LHCN-M2 (cell line): ENCODE results near the gene MACF1. TPM values are rescaled to one million over a fixed set of nuclear protein-coding genes. Genes with fewer than 3 reads are reported as not detected.
A peak's percentile ranks its signal among the peaks of the same experiment; 100 is the strongest.

Experiments
- DNase-seq: peaks from one replicate; pipeline ENCODE4 v3.0.0-alpha.2; 2012; ENCODE audit warnings: low read depth
- total RNA-seq: library from RNA; depleted of rRNA; stranded (reverse); fragments of >200 nt; gene quantifications from 2 replicates; pipeline ENCODE4 v1.2.3, GENCODE V29; 2014

MACF1 gene
- total RNA-seq, 1 experiment from 2014 or later, result 366 TPM

DNA sequence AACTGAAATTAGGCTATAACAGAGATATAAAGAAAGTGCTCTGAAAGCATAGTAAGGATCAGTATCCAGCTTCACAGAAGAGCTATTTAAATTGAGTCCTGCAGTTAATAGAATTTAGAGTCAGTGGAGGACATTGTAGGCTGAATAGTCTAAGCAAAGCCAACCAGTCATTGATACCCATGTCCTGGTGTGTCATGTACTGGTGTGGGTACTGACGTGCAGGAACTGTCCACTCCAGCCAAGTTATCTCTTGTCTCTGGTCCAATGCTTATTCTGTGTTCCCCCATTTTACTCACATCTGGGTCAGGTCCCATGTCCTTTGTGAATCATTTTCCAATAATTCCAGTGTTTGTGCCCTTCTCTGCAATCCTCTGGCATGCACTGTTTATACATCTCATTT is 90.0 kb downstream of the MACF1 start:
- no peak for DNase-seq

DNA sequence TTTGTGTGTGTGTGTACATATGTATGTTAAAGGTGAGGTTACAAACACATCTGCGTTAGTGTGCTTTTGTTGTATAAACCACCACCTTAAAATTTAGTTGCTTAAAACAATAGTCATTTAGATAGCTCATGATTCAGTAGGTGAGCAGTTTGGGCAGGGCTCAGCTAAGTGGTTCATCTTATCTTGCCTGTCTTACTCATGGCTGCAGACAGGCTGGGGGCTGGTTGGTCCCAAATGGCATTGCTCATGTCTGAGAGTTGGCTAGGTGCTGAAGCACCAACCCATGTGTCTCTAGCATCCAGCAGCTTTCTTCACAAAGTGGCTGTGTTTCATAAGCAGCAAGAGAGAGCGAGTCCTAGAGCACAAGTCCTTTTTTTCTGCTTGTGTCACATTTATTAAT is 91.4 kb downstream of the MACF1 start:
- DNase-seq, result no peak

DNA sequence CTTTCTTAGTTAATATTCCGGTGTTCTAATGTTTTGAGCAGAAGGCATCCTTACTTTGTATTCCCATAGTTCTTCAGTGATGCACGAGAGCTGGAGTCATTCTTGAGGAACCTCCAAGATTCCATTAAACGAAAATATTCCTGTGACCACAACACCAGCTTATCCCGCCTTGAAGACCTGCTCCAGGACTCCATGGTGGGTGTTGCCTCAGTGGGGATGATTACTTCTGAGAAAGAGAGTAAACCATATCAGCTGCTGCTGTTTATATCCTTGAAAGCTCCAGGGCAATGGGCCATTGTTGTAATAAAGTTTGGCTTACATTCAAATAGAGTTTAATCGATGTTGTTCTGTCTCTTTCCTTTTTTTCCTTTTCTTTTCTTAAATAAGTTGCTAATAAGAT is 93.1 kb downstream of the MACF1 start:
- DNase-seq, result peak; percentile 29

DNA sequence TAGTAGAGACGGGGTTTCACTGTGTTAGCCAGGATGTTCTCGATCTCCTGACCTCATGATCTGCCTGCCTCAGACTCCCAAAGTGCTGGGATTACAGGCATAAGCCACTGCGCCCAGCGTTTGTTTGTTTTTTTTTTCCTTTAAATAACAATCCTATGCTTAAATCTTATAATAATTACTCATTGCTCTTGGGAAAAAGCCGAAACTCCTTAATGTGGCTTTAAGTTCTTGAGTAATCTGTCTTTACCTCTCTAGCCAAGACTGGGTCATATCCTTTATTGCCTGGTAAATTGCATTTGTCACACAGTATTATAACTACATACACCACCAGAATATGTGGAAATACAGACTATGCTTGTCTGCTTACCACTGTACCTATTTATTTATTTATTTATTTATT is 97.1 kb downstream of the MACF1 start:
- DNase-seq, result peak; percentile 79

DNA sequence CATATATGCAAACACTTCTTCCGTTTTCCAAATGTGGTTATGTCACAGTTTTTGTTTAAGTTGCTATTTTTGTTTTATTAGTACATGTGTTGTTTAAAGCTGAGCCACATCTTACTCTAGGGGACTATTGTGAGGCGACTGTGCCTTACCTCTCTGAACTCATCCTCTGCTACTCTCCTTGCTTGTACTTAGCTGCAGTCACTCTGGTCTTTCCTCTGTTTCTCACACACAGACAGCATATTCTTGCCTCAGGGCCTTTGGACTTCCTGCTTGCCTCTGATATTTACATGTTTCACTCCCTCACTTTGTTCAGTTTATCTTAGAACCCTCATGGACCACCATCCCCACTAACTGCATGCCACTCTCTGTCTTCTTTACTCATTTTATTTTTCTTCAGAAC is 101.1 kb downstream of the MACF1 start:
- DNase-seq, result no peak

DNA sequence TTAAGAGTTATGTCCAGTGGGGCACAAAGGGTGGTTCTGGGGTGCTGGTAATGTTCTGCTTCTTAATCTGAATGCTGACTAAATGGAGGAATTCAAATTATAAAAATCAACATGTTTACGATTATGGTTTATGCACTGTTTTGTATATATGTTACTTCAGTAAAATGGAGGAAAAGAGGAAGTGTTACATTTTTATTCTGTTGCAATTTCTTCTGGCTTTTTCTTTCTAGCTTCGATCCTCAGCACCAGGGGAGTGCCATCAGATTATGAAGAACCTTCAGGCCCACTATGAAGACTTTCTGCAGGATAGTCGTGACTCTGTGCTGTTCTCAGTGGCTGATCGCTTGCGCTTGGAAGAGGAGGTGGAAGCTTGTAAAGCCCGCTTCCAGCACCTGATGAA is 105.5 kb downstream of the MACF1 start:
- no peak for DNase-seq

DNA sequence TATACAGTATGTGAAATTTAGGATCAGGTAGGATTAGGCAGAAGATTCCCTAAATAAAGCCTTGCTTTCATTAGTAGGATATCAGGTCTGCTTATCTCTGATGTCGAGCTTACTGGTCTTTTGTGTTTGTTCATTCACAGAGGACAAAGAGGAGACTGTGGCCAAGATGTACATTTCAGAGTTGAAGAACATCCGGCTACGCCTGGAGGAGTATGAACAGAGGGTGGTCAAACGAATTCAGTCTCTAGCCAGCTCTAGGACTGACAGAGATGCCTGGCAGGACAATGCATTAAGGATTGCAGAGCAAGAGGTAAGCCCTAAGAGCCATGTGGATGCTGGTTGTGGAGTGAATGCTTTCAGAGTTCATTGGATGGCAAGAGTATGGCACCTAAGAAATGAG is 106.2 kb downstream of the MACF1 start:
- DNase-seq, result no peak

DNA sequence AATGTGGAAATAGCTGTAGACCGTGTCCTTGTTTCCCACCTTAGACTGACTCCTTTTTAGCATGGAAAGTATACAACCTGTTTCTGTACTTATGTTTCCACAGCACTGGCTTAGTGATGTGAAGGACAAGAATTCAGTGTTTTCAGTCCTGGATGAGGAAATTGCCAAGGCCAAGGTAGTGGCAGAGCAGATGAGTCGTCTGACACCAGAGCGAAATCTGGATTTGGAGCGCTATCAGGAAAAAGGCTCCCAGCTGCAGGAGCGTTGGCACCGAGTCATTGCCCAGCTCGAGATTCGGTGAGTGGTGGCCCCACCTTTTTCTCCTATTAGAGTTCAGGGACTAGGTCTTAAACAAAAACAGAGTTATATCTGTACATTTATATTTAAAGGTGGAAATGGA is 112.6 kb downstream of the MACF1 start:
- peak; percentile 9 for DNase-seq

DNA sequence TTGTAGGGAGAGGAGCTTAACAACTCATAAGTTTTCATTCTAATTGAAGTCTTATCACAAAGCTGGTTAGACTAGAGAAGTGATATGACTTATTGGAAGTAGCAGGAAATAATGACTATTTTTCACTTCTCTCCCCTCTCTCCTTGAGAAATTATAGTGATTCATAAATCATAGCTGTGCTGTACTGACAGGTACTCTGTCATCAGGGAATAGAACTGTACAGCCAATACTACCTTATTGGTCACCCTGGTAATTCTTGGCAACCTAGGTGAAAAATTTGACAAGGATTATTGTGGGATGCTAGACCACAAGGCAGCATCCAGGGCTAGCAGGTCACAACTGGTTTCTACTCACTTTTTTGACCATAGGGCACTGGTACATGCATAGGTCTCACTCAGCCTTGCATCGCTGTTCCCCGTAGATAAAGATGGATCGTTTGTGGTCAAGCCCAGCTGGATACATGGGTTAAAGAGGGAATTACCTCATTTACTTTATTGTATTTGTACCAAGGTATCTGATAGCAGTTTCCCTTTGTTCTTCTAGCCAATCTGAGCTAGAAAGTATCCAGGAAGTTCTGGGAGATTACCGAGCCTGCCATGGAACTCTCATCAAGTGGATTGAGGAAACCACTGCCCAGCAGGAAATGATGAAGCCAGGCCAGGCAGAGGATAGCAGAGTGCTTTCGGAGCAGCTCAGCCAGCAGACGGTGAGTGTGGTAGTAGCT is 113.6 kb downstream of the MACF1 start:
- no peak for DNase-seq

DNA sequence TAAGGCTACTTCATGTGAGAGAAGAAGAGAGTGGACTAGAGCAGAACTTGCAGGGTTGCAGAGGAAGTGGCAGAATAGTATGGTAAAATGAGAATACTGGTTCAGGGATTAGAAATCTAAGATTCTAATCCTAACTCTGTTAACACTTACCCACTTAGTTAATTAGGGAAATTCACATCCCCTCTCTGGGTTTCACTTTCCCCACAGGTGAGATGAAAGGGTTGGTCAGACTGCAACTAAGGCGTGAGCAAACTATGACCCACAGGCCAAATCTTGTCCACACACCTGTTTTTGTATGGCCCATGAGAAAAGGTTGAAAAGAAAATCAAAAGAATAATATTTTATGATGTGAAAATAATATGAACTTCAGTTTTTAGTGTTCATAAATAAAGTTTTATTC is 117.5 kb downstream of the MACF1 start:
- DNase-seq, result no peak

DNA sequence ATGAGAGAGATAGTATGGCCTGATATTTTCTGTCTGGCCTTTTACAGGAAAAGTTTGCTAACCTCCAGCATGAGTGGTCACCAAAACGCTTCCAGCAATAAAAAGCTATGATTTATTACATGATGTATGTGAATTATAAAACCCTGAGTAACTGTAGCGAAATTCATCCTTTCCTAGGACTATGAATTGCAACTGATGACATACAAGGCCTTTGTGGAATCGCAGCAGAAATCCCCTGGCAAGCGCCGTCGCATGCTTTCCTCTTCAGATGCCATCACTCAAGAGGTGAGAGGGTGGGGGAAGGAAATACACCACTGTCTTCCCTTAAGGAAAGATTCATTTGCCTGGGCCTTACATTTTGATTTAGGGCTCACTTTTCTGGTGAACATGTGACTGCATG is 117.9 kb downstream of the MACF1 start:
- DNase-seq, result no peak

DNA sequence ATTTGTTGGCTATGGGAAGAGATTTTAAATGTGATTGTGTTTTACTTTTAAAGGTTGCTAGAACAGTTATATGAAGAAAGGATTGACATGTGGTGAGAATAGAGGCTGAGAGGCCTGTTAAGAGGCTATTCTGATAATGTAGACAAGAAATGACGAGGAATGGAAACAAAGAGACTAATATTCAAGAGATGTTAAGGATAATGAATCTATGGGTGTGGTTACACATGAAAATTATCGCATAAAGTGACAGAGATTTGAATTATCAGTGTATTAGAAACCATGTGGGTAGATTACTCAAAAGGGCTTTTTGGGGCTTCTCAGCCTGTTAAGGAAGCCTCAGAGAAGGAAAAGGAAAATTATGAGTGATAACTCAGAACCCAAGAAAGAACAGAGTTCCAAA is 120.4 kb downstream of the MACF1 start:
- DNase-seq, result no peak

DNA sequence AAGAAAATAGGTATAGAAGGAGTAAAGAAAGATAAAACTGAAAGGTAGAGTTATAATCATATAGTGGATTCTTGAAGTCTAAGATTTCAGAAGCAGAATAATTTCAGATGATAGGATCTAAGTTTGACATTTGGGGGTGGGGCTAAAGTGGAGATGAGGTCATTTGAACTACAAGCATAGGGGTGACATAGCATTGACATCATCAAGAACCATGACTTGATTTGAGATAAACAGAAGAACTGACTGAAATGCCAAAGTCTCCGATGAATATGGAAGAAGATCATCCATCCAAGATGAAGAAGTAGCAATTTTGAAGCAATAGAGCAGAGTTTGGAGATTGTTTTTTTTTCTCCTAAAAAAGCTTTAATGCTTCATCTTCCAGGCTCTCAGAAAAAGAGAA is 122.3 kb downstream of the MACF1 start:
- peak; percentile 15 for DNase-seq

DNA sequence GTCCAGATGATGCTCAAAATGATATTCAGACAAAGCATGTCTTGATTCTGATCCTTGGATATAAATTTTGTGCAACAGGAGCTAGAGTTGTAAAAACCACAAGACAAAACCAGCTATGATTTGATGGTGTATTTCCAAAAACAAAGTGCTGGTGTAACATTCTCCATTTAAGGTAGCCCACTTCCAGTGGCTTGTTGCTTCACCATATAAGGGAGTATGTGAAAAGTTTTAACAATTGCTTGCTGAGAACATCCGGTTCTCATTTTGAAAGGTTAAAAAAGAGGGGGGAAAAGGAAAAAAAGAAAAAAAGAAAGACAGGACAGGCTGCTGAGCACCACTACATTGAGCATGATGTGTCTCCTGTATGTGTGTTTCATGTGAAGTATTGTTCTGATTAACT is 123.6 kb downstream of the MACF1 start:
- DNase-seq, result no peak

DNA sequence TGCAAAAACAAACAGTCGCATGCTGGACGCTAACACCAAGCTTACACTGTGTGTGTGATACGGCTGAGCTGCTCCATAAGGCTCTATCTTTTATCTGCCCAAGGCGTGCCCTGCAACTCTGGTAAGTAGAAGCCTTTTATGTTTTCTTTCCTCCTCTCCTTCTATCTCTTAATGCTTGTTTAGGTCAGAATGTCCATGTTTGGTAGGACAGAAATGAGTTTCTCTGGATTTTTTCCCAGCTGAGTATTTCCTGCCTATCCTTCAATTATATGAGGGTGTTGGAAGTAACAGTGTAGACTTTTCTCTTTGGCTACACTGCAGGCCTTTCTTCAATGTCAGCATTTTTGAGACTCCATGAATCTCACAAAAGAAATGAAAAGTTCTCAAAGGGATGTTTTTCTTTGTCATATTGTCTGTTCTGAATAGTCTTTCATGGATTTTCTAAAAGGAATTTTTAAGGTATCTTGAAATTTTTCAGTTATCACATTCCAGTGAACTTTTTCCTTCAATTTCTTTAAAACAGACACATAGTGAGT is 124.2 kb downstream of the MACF1 start:
- DNase-seq, result no peak

DNA sequence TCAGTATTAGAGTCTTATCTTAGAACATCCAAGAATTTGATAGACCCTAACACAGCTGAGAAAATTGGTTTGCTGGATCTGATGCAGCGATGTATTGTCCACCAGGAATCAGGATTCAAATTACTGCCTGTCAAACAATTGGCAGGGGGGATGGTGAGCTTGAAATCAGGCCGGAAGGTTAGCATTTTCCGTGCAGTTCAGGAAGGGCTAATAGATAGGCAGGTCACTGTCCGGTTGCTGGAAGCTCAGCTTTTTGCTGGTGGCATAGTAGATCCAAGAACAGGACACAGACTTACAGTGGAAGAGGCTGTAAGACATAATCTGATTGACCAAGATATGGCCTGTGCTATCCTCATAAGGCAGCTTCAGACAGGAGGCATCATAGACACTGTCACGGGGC is 127.2 kb downstream of the MACF1 start:
- DNase-seq, result no peak

DNA sequence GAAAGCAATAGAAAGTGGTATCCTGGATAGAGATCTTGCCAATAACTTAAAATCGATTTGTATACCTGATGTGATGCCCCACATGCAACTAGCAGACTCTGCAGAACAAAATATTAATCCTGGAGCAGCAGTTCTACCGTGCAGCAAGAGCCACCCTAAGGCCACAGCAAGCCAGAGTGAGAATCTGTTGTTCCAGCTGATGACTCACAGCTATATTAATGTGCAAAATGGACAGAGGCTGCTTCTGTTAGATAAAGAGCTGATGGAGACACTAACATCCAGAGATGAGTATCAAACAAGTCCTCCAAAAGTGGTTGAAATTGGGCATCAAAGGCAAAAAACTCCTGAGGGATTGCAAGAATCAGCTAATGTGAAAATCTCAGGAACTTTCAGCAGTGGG is 127.8 kb downstream of the MACF1 start:
- peak; percentile 31 for DNase-seq

DNA sequence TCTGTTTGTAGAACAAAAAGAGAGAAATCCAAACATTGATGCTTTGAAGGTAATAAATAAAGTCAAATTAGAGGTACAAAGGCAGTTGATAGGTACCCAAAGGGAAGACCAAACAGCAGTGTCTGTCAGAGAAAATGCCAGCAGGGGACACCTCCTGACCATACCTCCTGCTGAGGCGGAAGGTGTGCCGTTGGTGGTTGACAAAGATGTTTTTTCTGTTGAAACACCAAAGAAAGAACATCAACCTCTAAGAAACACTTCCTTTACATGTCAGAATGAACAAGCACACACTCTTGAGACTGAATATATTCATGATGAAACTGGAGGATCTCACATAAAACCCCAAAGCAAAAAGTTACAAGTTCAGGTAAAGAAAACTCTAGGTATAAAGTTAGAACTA is 128.3 kb downstream of the MACF1 start:
- DNase-seq, result no peak

DNA sequence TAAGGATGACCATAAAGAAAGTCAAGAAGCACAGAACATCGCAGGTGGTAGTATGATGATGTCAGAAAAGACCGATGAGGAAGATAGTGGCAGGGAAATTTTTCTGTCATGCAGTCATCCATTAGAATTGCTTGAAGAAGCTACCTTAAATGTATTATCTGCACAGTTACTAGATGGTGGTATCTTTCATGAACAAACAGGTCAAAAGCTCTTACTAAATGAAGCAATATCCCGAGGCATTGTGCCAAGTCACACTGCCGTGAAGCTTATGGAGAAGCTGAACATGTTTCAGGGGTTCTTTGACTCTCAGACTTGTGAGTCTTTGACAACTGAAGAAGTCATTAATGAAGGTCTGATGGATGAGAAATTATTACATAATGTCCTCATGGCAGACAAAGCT is 128.8 kb downstream of the MACF1 start:
- no peak for DNase-seq

DNA sequence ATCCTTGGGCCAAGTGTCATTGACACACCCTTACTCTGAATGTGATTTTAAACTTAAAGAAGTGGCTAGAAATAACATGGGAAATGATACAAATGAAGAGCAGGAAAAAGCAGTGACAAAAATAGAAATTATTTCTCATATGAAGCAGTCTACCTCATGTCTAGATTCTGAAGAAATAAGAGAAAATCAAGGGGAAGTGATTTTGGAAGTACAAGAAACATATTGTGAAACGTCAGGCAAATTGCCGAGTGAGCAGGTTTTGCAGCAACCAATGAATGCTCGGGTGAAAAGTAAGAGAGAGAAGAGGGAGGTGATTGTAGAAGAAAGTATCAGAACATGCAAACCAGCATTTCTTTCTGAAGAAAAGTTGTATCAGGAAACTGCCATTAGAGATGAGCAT is 130.7 kb downstream of the MACF1 start:
- no peak for DNase-seq

DNA sequence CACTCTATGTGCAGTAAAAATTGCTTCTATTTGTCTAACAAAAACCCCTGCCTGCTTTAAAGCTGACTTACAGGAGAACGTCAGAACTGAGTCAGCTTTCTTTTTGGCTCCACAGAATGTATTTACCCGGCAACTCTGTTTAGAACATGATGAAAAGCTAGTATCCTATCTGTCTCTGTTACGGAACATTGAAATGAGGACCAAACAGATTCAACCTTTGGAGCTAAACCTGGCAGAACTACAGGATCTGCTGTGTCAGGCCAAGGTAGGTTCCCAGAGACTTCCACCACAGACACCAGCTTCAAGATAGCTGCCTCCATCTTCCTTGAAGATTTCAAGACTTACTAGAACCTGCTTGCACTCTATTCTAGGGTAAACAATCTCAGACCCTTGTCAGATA is 132.6 kb downstream of the MACF1 start:
- no peak for DNase-seq

DNA sequence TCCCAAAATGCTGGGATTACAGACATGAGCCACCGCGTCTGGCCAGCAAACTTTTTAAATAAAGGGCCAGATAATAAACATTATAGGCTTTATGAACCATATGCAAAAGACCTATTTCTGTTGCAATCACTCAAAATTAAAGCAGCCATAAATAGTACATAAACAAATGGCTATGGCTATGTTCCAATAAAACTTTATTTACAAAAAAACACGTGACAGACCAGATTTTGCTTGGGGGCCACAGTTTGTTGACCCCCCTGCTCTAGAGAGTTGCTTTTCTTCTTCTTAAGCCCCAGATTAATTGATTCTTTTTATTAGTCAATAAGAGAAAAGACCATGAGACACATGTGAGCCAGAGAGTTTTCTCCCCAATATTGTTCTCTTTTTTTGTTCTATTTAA is 138.3 kb downstream of the MACF1 start:
- no peak for DNase-seq

DNA sequence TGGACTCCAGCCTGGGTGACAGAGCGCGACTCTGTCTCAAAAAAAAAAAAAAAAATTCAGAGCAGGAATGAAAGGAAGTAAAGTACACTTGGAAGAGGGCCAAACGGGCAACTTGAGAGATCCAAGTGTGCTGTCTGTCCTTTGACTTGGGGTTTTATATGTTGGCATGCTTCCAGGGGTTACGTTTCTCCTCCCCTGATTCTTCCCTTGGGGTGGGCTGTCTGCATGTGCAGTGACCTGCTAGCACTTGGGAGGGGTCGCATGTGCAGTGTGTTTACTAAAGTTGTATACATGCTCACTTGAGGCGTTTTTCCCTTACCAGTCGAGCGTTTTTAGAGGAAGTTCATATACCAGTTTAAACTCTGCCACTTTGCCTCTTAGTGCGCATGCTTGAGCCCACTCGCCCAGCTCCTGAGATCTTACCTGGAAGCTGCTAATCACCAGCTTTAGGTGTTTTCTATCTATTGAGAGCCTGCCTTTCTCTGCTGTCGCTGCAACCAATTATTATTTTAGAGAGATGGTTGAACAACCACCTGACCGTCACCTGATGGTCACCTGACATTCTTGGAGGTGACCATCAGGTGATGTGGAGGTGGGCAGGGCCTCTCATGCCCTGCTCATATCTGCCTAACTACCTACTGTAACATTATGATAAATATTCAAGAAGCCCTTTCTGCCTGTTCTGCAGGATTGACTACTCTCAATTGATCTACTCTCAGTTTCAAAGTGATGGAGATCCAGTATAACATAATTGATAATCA is 140.1 kb downstream of the MACF1 start:
- DNase-seq, result no peak
